Fibroblast of the aortic adventitia (primary cell): ENCODE data around the gene RASA4. TPM values are rescaled to one million over a fixed set of nuclear protein-coding genes. Genes with fewer than 3 reads are reported as not detected.
"Not testable (repeated sequence)": the region's sequence is repeated elsewhere in the genome, so short reads cannot be mapped to it uniquely, and the experiment has no call there.

Experiments used
- DNase-seq: peaks from one replicate; pipeline ENCODE4 v3.0.0-alpha.2; 2010; ENCODE audit warnings: low read depth
- H3K4me3 ChIP-seq: 2 replicates; pipeline ENCODE4 v1.5.1; 2011; ENCODE audit warnings: low read depth, mild to moderate bottlenecking, control low read depth, low read length, moderate library complexity
- CTCF ChIP-seq: IDR thresholded peaks from 2 replicates; pipeline ENCODE4 v1.5.1; 2011; ENCODE audit warnings: mild to moderate bottlenecking, low read length, control low read depth, inconsistent platforms; ENCODE audit not compliant: insufficient read depth
- total RNA-seq: library from RNA; depleted of rRNA; stranded (reverse); fragments of >200 nt; gene quantifications from 2 replicates; pipeline ENCODE4 v1.2.3, GENCODE V29; 2012; ENCODE audit warnings: low replicate concordance

Gene RASA4
- total RNA-seq, 1 donor = 11.1 TPM

GRCh38 chr7:102572261-102573239 is 44.0 kb downstream of the RASA4 start, which contains the start of gene POLR2J3:
Gene POLR2J3 (minus strand): TSS chr7:102572583. CDS start chr7:102572521, 62 bp downstream.
- DNase-seq = peak; percentile 92
- peak; percentile 40 for TF ChIP-seq CTCF
- H3K4me3 ChIP-seq = peak within 1 kb of the TSS; percentile 70

GRCh38 chr7:102568620-102569019 is 47.9 kb downstream of the RASA4 start:
- not testable (repeated sequence) for H3K4me3 ChIP-seq, DNase-seq

GRCh38 chr7:102550808-102551422 is 65.6 kb downstream of the RASA4 start, which contains the start of gene SPDYE2:
Gene SPDYE2 (plus strand): TSS chr7:102551226. CDS start chr7:102553256, 2,030 bp downstream.
- DNase-seq = not testable (repeated sequence)

GRCh38 chr7:102546353-102546752 is 70.2 kb downstream of the RASA4 start:
- not testable (repeated sequence) for H3K4me3 ChIP-seq, DNase-seq

More at GRCh38 chr7:102550808-102551422, 65.6 kb downstream of the RASA4 start, which contains the start of gene SPDYE2:
- not testable (repeated sequence) for H3K4me3 ChIP-seq

GRCh38 chr7:102545288-102545687 is 71.3 kb downstream of the RASA4 start:
- H3K4me3 ChIP-seq, DNase-seq: not testable (repeated sequence)

DNA sequence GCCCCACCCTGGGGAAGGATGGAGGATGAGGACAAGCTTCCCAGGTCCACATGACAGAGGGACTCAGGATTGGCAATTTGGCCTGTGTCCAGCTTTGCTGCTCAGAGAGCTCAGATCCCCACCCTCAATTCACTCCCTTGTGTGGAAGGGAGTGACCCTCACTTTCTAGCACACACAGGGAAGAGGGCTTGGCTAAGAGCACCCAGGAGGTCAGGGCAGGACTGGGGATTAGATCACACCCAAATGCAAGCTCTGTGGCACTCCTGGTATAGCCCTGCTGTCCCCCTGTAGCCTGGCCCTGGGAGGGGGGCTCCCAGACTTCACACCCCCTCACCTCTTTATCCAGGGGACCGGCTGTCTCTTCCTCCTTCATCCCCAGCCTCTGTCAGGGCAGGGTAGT is 72.2 kb downstream of the RASA4 start:
- DNase-seq = not testable (repeated sequence)

DNA sequence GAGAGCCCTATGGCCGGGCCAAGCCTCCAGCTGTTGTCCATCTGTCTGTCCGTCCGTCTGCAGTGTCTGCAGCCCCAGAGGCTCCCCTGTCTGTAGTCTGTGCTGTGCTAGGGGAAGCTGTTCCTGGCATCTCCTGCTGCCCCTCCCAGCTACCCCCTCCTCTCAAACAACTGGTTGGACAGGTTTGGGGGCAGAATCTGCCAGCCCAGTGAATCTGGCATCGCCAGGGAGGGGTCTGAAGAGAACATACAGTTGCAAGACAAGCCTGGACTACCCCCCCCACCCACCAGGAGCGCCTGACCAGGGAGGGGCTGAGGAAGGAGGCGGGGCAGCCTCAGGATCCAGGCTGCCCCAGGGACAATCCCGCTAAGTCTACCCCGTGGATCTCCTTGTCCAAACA is 73.0 kb downstream of the RASA4 start, which contains the start of gene UPK3BL2:
Gene UPK3BL2, minus strand, starts transcription at position 101 of the 400 bp plus-strand sequence. Its CDS starts 60 bp downstream, at position 41.
- DNase-seq, H3K4me3 ChIP-seq: not testable (repeated sequence)

More for the DNA sequence above, 72.2 kb downstream of the RASA4 start:
- H3K4me3 ChIP-seq = not testable (repeated sequence)

DNA sequence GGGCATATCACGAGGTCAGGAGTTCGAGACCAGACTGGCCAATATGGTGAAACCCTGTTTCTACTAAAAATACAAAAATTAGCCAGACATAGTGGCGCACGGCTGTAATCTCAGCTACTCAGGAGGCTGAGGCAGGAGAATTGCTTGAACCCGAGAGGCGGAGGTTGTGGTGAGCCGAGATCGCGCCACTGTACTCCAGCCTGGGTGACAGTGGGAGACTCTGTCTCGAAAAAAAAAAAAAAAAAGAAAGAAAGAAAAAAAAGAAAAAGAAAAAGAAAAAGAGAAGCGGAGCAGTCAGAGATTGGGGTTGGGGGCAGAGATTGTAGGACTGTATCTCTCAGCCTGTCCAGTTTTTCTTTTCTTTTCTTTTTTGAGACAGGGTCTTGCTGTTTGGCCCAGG is 73.8 kb downstream of the RASA4 start:
- not testable (repeated sequence) for H3K4me3 ChIP-seq, DNase-seq

DNA sequence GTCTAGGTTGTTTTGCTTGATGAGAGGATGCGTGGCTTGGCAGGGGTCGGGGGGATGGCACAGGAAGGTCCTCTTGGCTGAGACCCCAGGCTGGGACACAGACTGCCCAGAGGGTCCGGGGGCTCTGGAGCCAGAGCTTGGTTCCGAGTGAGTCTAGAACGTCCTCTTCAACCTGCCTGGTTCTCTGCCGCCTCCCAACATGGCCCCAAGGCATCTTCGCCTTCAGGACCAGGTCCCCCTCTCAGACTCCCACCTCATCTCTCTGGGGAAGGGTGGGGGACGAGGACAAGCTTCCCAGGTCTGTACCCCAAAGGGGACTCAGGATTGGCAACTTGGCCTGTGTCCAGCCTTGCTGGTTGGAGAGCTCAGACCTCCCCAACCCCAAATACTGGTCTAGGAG is 74.5 kb downstream of the RASA4 start:
- not testable (repeated sequence) for H3K4me3 ChIP-seq, DNase-seq

DNA sequence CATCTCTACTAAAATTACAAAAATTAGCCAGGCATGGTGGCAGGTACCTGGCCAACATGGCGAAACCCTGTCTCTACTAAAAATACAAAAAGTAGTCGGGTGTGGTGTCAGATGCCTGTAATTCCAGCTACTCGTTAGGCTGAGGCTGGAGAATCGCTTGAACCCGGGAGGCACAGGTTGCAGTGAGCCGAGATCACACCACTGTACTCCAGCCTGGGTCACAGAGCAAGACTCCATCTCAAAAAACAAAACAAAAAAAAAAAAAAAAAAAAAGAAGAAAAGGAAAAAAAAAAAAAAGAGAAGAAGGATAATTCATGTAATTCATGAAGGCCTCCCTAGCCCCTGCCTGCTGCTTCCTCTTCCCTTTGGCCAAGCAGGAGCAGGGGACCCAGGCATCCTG is 76.0 kb downstream of the RASA4 start:
- H3K4me3 ChIP-seq, DNase-seq: not testable (repeated sequence)

DNA sequence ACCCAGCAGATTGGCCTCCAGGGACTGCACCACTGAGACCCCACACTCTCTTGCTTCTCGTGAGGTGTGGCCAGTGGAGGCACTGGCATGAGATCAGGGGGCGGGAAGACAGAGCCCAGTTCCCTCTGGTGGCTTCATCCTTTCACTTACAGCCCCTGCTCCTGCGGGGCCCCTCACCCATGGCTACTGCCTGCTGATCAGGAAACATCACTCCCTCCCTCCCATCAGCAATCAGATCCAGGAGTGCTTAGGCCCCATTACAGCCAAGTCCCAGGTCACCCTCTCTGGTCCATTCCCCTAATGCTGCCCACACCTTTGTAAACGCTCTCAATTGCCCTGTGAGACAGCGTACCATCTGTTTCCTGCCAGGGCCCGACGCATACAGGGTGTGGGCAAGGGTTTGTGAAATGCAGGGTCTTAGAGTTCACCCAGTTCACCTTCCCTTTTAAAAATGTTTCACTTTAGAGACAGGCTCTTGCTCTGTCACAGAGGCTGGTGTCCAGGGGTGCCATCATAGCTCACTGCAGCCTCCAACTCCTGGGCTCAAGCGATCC is 81.4 kb downstream of the RASA4 start:
- not testable (repeated sequence) for H3K4me3 ChIP-seq, DNase-seq

- not testable (repeated sequence) for DNase-seq, H3K4me3 ChIP-seq
Observed at GRCh38 chr7:102532127-102532526, 84.4 kb downstream of the RASA4 start.

- DNase-seq, H3K4me3 ChIP-seq: not testable (repeated sequence)
Observed at GRCh38 chr7:102531583-102531982, 85.0 kb downstream of the RASA4 start.

GRCh38 chr7:102527822-102528793 is 88.4 kb downstream of the RASA4 start:
- not testable (repeated sequence) for H3K4me3 ChIP-seq, DNase-seq

GRCh38 chr7:102527182-102527581 is 89.4 kb downstream of the RASA4 start:
- H3K4me3 ChIP-seq, DNase-seq: not testable (repeated sequence)

- H3K4me3 ChIP-seq, DNase-seq: not testable (repeated sequence)
Observed at GRCh38 chr7:102524803-102525202, 91.8 kb downstream of the RASA4 start.
